ENCODE measurements around the gene METTL1.
A peak's percentile ranks its signal among the peaks of the same experiment; 100 is the strongest.

The METTL1 gene

DNA sequence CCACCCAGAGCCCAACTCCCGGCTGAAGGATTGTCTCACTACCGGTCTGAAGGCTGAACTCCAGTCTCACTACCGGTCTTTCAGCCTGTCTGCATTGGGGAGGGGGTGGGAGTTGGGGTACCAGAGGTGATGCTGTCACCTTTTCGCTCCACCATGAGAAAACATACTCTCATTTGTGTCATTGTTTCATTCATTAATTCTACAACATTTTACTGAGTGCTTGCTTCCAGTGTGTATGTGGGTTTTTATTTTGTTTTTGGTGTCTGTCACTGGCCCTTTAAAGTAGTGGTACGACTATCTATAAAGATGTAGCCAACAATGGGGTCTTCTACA lies 19.3 kb downstream of the METTL1 start:
- peaks cover 8% of the 10 kb centered on the region for H3K4me1 ChIP-seq (ENCODE audit: control insufficient read depth, insufficient read depth, low read length, poor library complexity, severe bottlenecking)
- H3K27ac ChIP-seq (ENCODE audit: low read depth, low read length, severe bottlenecking): no peak overlapping the region
- WGBS, 2 experiments (ENCODE audit: insufficient coverage in 2 of 2): 20 to 80% methylated on average over 1 to 2 of the region's 5 CpGs
- no peaks in the 10 kb centered on the region for H3K9me3 ChIP-seq (ENCODE audit: control insufficient read depth, low read length)
- peaks cover 36% of the 10 kb centered on the region for H3K36me3 ChIP-seq (ENCODE audit: control insufficient read depth, insufficient read depth, low read length)
- H3K4me3 ChIP-seq (ENCODE audit: extremely low read depth, insufficient read depth, low read length, poor library complexity, severe bottlenecking): peak overlapping the region; percentile 18

DNA sequence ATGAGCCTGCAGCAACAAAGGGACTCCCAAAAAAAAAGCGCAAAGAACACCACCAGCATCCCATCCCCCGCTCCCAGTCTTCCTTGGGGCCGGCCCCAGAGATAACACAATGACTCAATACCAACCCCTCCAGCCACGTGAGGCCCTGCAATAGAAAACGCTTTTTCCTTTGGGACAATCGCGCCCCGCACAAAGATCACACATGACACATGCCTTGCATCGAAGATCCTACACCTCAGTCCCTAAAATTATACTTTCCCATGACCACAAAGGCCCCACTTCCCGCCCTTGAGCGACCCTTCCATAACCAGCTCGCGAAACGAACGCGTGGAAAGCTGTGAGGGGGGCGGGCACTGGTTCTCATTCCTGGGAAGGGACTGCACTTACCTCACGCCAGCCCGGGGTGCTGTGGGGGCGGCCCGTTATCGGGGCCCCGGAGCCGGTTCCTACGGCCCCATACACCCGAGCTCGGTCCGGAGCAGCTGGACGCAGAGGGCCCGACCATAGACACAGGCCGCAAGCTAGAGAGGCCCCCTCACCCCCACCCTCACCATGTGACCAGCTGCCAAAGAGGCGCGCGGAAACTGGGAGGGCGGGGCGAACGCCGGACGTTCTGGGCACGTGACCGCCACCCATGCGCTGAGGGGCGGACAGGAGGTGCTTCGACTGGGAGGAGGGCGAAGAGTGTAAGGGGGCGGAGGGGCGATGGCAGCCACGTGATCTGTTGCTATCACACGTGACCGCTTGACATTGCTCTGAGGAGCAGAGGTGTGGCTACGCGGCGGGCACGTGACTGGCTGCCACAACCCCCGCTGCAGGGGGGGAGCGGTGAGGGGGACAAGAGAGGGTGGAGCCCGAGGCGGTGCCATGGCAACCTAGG lies 19.9 kb downstream of the METTL1 start, which contains the start of gene CDK4:
CDK4 (minus strand) TSS at position 523 of the 880 bp plus-strand sequence. CDS start 593 bp downstream, outside the sequence.
- peak within 1 kb of the TSS; percentile 85 for H3K4me3 ChIP-seq (ENCODE audit: extremely low read depth, insufficient read depth, low read length, poor library complexity, severe bottlenecking)
- H3K36me3 ChIP-seq (ENCODE audit: control insufficient read depth, insufficient read depth, low read length): peaks cover 42% of the 10 kb centered on the region
- no peaks in the 10 kb centered on the region for H3K9me3 ChIP-seq (ENCODE audit: control insufficient read depth, low read length)
- H3K4me1 ChIP-seq (ENCODE audit: control insufficient read depth, insufficient read depth, low read length, poor library complexity, severe bottlenecking): peaks cover 8% of the 10 kb centered on the region
- WGBS, 2 experiments (ENCODE audit: insufficient coverage in 2 of 2): 0 to 1% methylated on average over 38 to 41 of the region's 58 CpGs
- peak within 1 kb of the TSS; percentile 92 for H3K27ac ChIP-seq (ENCODE audit: low read depth, low read length, severe bottlenecking)

DNA sequence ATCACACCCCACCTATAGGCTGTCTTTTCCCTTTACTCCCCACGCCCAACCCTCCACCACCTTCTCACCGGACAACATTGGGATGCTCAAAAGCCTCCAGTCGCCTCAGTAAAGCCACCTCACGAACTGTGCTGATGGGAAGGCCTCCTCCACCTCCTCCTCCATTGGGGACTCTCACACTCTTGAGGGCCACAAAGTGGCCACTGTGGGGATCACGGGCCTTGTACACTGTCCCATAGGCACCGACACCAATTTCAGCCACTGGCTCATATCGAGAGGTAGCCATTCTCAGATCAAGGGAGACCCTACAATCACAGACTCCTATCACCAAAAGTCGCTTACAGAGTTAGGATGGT lies 20.5 kb downstream of the METTL1 start:
- Histone ChIP-seq H3K27ac (ENCODE audit: low read depth, low read length, severe bottlenecking) (peak overlapping the region; percentile 92), H3K36me3 (ENCODE audit: control insufficient read depth, insufficient read depth, low read length) (peaks cover 48% of the 10 kb centered on the region), H3K4me1 (ENCODE audit: control insufficient read depth, insufficient read depth, low read length, poor library complexity, severe bottlenecking) (peaks cover 8% of the 10 kb centered on the region), H3K9me3 (ENCODE audit: control insufficient read depth, low read length) (no peaks in the 10 kb centered on the region), H3K4me3 (ENCODE audit: extremely low read depth, insufficient read depth, low read length, poor library complexity, severe bottlenecking) (peak overlapping the region; percentile 85)
- WGBS, 2 experiments (ENCODE audit: insufficient coverage in 2 of 2): 3 to 24% methylated on average over 4 to 6 of the region's 8 CpGs

DNA sequence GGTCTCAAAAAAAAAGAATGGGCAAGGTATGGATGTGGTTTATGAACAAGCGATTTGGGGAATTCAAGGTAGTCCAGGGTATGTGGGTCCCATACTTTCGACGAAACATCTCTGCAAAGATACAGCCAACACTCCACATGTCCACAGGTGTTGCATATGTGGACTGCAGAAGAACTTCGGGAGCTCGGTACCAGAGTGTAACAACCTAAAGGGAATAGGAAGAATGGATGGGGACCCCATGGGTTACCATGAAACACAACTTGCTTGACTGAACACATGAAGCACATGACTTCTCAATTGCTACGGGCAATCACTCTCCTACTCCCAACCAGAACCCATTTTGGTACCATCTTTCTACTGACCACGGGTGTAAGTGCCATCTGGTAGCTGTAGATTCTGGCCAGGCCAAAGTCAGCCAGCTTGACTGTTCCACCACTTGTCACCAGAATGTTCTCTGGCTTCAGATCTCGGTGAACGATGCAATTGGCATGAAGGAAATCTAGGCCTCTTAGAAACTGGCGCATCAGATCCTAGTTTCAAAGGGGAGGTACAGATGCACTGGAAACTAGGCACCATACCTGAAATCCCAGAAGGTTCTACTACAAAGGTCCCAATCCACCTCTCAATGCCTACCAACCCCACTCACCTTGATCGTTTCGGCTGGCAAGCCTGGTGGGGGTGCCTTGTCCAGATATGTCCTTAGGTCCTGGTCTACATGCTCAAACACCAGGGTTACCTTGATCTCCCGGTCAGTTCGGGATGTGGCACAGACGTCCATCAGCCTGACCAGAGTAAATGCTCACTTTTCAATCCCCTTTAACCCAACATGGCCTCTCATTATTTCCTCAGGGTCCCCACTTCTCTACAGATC lies 21.1 kb downstream of the METTL1 start:
- no peak overlapping the region for H3K27ac ChIP-seq (ENCODE audit: low read depth, low read length, severe bottlenecking)
- H3K4me1 ChIP-seq (ENCODE audit: control insufficient read depth, insufficient read depth, low read length, poor library complexity, severe bottlenecking): peaks cover 8% of the 10 kb centered on the region
- no peaks in the 10 kb centered on the region for H3K9me3 ChIP-seq (ENCODE audit: control insufficient read depth, low read length)
- H3K36me3 ChIP-seq (ENCODE audit: control insufficient read depth, insufficient read depth, low read length): peaks cover 52% of the 10 kb centered on the region
- peak overlapping the region; percentile 85 for H3K4me3 ChIP-seq (ENCODE audit: extremely low read depth, insufficient read depth, low read length, poor library complexity, severe bottlenecking)
- 87 to 88% methylated on average over 8 to 14 of the region's 15 CpGs for WGBS, 2 experiments (ENCODE audit: insufficient coverage in 2 of 2)

DNA sequence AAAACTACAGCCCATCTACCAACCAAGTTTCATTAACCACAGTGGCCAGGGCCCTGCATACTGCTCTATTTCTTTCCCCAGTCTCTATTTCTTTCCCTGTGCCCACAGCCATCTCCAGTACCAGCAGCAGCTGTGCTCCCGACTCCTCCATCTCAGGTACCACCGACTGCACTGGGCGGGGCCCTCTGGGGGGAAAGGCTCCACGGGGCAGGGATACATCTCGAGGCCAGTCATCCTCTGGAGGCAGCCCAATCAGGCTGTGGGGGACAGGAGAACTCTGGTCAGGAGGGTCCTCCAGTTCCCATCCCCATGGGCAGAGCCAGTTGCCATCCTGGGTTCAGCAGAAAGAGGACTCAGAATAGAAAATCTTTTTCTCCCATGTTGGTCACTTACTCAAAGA lies 22.8 kb downstream of the METTL1 start:
- Histone ChIP-seq H3K27ac (ENCODE audit: low read depth, low read length, severe bottlenecking) (no peak overlapping the region), H3K4me1 (ENCODE audit: control insufficient read depth, insufficient read depth, low read length, poor library complexity, severe bottlenecking) (peaks cover under 1% of the 10 kb centered on the region), H3K36me3 (ENCODE audit: control insufficient read depth, insufficient read depth, low read length) (peaks cover 58% of the 10 kb centered on the region), H3K4me3 (ENCODE audit: extremely low read depth, insufficient read depth, low read length, poor library complexity, severe bottlenecking) (no peak overlapping the region), H3K9me3 (ENCODE audit: control insufficient read depth, low read length) (no peaks in the 10 kb centered on the region)
- 100% methylated on average over 1 to 5 of the region's 5 CpGs for WGBS, 2 experiments (ENCODE audit: insufficient coverage in 2 of 2)

DNA sequence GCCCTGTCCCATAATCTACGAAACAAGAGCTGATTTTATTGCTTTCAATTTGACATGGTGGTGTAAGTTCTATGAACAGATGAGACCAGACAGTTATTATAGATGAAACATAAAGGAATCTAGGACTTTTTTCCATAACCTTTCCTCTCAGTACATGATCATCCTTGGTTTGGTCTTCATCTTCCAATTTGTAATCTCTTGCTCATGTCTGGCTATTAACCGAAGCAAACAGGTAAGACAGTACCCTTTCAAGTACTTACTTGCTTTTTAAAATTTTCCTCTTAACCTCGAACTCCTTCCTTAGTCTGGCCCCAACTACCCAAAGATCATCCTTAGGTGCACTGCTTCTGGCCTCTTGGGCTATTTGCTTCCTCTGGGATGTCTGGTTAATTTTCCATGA lies 25.9 kb downstream of the METTL1 start:
- Histone ChIP-seq H3K9me3 (ENCODE audit: control insufficient read depth, low read length) (no peaks in the 10 kb centered on the region), H3K4me1 (ENCODE audit: control insufficient read depth, insufficient read depth, low read length, poor library complexity, severe bottlenecking) (no peaks in the 10 kb centered on the region), H3K27ac (ENCODE audit: low read depth, low read length, severe bottlenecking) (no peak overlapping the region), H3K4me3 (ENCODE audit: extremely low read depth, insufficient read depth, low read length, poor library complexity, severe bottlenecking) (peak overlapping the region; percentile 55), H3K36me3 (ENCODE audit: control insufficient read depth, insufficient read depth, low read length) (peaks cover 55% of the 10 kb centered on the region)
- 97 to 100% methylated on average over 3 of the region's 3 CpGs for WGBS, 2 experiments (ENCODE audit: insufficient coverage in 2 of 2)

DNA sequence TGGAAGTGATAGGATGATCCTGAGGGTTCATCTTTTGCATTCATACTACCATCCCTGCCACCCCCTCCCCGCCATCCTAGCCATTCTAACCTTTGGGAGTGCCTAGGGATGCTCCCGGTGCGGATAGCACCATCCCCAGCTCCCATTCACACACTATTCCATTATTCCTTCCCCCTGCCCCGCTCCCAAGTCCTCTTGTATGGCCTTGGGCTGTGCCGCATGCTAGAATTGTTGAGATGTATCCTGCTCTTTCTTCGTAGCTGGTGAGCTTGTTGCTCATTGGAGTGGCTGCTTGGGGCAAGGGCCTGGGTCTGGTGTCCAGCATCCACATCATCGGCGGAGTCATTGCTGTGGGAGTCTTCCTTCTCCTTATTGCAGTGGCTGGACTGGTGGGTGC lies 26.4 kb downstream of the METTL1 start:
- Histone ChIP-seq H3K4me1 (ENCODE audit: control insufficient read depth, insufficient read depth, low read length, poor library complexity, severe bottlenecking) (no peaks in the 10 kb centered on the region), H3K27ac (ENCODE audit: low read depth, low read length, severe bottlenecking) (peak overlapping the region; percentile 89), H3K9me3 (ENCODE audit: control insufficient read depth, low read length) (no peaks in the 10 kb centered on the region), H3K36me3 (ENCODE audit: control insufficient read depth, insufficient read depth, low read length) (peaks cover 50% of the 10 kb centered on the region), H3K4me3 (ENCODE audit: extremely low read depth, insufficient read depth, low read length, poor library complexity, severe bottlenecking) (peak overlapping the region; percentile 55)
- 61 to 81% methylated on average over 7 of the region's 8 CpGs for WGBS, 2 experiments (ENCODE audit: insufficient coverage in 2 of 2)

DNA sequence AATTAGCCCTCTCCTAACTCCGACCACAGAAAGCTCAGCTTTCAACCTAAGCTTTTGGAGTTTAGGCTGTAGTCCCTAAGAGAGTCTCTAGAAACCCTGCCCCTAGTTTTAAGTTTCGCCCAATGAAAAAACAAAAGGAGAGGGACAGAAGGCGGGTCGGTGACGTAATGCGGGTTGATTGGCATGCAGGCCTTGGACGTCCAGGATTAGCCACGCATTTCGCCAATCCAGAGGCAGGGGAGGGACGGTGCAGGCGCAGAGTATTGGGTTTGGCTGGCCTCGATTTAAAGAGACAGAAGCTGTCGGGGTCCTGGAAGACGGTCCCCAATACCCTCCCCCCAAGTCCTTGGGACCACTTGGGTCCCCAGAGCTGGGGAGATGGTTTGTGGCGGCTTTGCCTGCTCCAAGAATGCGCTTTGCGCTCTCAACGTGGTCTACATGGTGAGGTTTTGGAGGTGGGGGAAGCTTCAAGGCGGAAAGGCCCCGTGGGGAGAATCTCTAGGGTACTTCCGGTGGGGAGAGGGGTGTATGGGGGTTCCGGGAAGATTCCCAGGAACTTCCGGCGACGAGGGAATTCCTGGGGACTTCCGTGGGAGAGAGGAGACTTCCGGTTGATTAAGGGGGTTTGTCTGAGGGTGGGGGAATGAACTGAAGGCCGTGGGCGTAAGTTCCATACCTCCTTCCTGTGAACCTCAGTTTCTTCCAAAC lies 27.0 kb downstream of the METTL1 start, which contains the start of gene TSPAN31:
TSPAN31 (plus strand) TSS at position 263 of the 708 bp plus-strand sequence; CDS start at position 379, 116 bp downstream.
- H3K4me3 ChIP-seq (ENCODE audit: extremely low read depth, insufficient read depth, low read length, poor library complexity, severe bottlenecking): peak within 1 kb of the TSS; percentile 55
- H3K27ac ChIP-seq (ENCODE audit: low read depth, low read length, severe bottlenecking): peak within 1 kb of the TSS; percentile 89
- H3K4me1 ChIP-seq (ENCODE audit: control insufficient read depth, insufficient read depth, low read length, poor library complexity, severe bottlenecking): no peaks in the 10 kb centered on the region
- no peaks in the 10 kb centered on the region for H3K9me3 ChIP-seq (ENCODE audit: control insufficient read depth, low read length)
- 7 to 9% methylated on average over 20 to 23 of the region's 29 CpGs for WGBS, 2 experiments (ENCODE audit: insufficient coverage in 2 of 2)
- H3K36me3 ChIP-seq (ENCODE audit: control insufficient read depth, insufficient read depth, low read length): peaks cover 44% of the 10 kb centered on the region

DNA sequence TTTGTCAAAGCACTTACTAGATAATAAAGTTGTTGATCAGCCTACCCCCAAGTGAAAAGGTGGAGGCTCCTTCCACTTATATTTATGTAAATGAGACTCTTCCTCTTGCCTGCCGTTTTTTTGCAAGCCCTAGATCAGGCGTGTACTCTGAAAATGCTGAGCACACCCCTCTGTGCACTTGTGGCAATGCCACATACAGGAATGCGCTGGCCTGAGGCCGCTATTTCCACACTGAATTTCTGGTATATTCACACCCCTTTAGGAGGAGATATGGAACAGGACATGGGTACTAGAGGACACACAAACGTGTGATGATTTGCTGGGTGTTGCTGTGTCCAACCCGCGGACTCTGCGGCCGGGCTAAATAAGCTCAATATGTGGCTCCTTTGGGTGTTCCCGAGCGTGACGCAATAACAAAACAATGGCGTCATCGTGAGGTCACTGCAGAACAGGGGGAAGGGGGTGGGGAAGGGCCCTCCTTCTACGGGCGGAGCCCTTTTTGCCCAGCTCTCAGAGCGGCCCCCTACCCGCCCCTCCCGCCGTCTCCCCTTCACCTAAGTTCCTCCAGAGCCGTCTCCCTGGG lies 27.6 kb downstream of the METTL1 start:
- peak overlapping the region; percentile 55 for H3K4me3 ChIP-seq (ENCODE audit: extremely low read depth, insufficient read depth, low read length, poor library complexity, severe bottlenecking)
- H3K36me3 ChIP-seq (ENCODE audit: control insufficient read depth, insufficient read depth, low read length): peaks cover 38% of the 10 kb centered on the region
- H3K9me3 ChIP-seq (ENCODE audit: control insufficient read depth, low read length): no peaks in the 10 kb centered on the region
- no peaks in the 10 kb centered on the region for H3K4me1 ChIP-seq (ENCODE audit: control insufficient read depth, insufficient read depth, low read length, poor library complexity, severe bottlenecking)
- H3K27ac ChIP-seq (ENCODE audit: low read depth, low read length, severe bottlenecking): peak overlapping the region; percentile 89
- 60 to 81% methylated on average over 8 of the region's 21 CpGs for WGBS, 2 experiments (ENCODE audit: insufficient coverage in 2 of 2)

DNA sequence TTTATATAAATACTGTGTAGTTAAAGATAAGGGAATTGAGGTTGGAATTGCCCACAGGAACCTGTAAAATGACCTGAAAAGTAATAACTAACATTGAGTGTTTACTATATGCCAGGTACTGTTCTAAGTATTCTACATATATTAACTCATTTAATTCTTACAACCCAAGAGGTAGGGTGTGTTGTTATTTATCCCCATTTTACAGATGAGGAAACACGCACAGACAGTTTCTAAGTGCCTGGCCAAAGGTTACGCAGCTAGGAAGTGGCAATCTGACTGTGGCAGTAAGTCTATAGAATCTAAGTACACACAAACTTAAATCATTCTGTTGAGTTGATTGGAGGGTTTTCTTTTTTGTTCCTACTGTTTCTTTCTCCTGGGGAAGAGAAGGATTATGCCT lies 28.1 kb downstream of the METTL1 start:
- WGBS, 2 experiments (ENCODE audit: insufficient coverage in 2 of 2): no CpG with 5 or more reads among the region's 2 CpGs
- H3K9me3 ChIP-seq (ENCODE audit: control insufficient read depth, low read length): no peaks in the 10 kb centered on the region
- H3K27ac ChIP-seq (ENCODE audit: low read depth, low read length, severe bottlenecking): no peak overlapping the region
- peaks cover 33% of the 10 kb centered on the region for H3K36me3 ChIP-seq (ENCODE audit: control insufficient read depth, insufficient read depth, low read length)
- no peaks in the 10 kb centered on the region for H3K4me1 ChIP-seq (ENCODE audit: control insufficient read depth, insufficient read depth, low read length, poor library complexity, severe bottlenecking)
- H3K4me3 ChIP-seq (ENCODE audit: extremely low read depth, insufficient read depth, low read length, poor library complexity, severe bottlenecking): no peak overlapping the region
